Activated T-cell treated with anti-CD3 and anti-CD28 coated beads, Interleukin-2, amount 50 U/mL, for 4 hours (primary cell): Measurements from ENCODE around the gene CSN1S1. TPM values are rescaled to one million over a fixed set of nuclear protein-coding genes. Genes with fewer than 3 reads are reported as not detected.

Experiments
- ATAC-seq, 2 donors: fragments of 200-7000 bp; cut with Tn5 transposase; one replicate each; pipeline ENCODE4 v1.10.0; 2021
- DNase-seq: peaks from one replicate; pipeline ENCODE4 v3.0.0-alpha.2; 2020
- H3K27me3 Mint-ChIP-seq: one replicate; pipeline ENCODE4 v1.8.0; 2021; ENCODE audit warnings: low read depth, mixed read lengths
- H3K36me3 Mint-ChIP-seq: one replicate; pipeline ENCODE4 v1.8.0; 2022; ENCODE audit warnings: mixed read lengths; ENCODE audit not compliant: insufficient read depth
- H3K4me1 Mint-ChIP-seq: one replicate; pipeline ENCODE4 v1.8.0; 2021; ENCODE audit warnings: low read depth, mixed read lengths
- H3K4me3 Mint-ChIP-seq: one replicate; pipeline ENCODE4 v1.8.0; 2021; ENCODE audit warnings: mild to moderate bottlenecking, moderate library complexity, mixed read lengths
- H3K9me3 Mint-ChIP-seq: one replicate; pipeline ENCODE4 v1.8.0; 2021; ENCODE audit warnings: mixed read lengths
- total RNA-seq, 3 donors: library from RNA; stranded (reverse); gene quantifications; one replicate each; pipeline ENCODE4 v1.2.1, GENCODE V29; 2021

Gene CSN1S1
- total RNA-seq, 3 donors from 2014 or later: not detected

DNA sequence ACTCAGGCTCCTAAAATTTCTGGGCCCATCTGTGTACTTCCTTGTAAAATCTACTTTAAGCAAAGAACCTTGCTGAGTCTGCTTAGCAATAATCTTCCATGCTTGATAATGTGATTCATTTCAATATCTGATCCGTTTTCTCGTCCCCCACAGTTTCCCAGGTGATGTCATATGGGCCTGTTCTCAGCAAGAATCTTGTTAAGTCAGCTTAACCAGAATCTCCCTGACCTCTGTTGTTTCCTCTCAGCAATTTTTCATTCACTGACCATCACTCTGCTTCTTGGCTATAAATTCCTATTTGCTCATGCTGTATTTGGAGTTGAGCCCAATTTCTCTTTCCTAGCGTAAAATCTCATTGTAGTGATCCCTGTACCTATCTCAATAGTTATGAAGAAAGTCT is 20.7 kb downstream of the CSN1S1 start:
- ATAC-seq (no peak), DNase-seq (no peak)
- Mint-ChIP-seq H3K27me3 (no peaks in the 10 kb centered on the region), H3K36me3 (no peaks in the 10 kb centered on the region), H3K4me1 (no peaks in the 10 kb centered on the region), H3K4me3 (no peak overlapping the region), H3K9me3 (peaks cover 7% of the 10 kb centered on the region)

GRCh38 chr4:69957209-69957608 is 26.3 kb downstream of the CSN1S1 start:
- ATAC-seq (no peak), DNase-seq (no peak)
- no peaks in the 10 kb centered on the region for H3K9me3 Mint-ChIP-seq
- H3K27me3 Mint-ChIP-seq: no peaks in the 10 kb centered on the region
- no peaks in the 10 kb centered on the region for H3K4me1 Mint-ChIP-seq
- no peak overlapping the region for H3K4me3 Mint-ChIP-seq
- no peaks in the 10 kb centered on the region for H3K36me3 Mint-ChIP-seq

DNA sequence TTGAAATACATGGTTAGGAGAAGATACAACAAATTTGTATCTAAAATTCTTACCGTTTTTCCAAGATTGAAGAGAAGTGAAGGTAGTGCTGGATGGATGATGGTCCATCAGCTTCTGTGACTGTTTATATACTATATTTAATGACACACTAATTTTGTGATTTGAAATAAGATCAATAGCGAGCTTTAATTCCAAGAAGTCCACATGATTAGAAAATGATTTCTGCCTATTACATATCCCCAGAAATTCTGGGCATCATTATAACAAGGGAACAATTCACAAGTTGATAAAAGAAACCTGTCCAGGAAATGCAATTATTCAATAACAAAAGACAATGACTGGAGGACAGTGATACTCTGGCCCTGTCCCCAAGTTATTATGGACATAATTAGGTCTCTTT is 34.8 kb downstream of the CSN1S1 start, which contains the start of gene CSN2:
TSS of gene CSN2 (minus strand) at position 101 of the 400 bp plus-strand sequence. CDS start 4,733 bp downstream, outside the sequence.
- H3K4me1 Mint-ChIP-seq: no peaks in the 10 kb centered on the region
- no peak for ATAC-seq

GRCh38 chr4:69970071-69970470 is 39.2 kb downstream of the CSN1S1 start:
- H3K4me1 Mint-ChIP-seq: no peaks in the 10 kb centered on the region
- ATAC-seq: no peak

More for the DNA sequence above, 34.8 kb downstream of the CSN1S1 start, which contains the start of gene CSN2:
- H3K4me3 Mint-ChIP-seq: no peak within 1 kb of the TSS
- no peak for DNase-seq
- H3K36me3 Mint-ChIP-seq: no peaks in the 10 kb centered on the region
- no peaks in the 10 kb centered on the region for H3K27me3 Mint-ChIP-seq
- no peaks in the 10 kb centered on the region for H3K9me3 Mint-ChIP-seq

GRCh38 chr4:69974631-69975030 is 43.8 kb downstream of the CSN1S1 start:
- no peaks in the 10 kb centered on the region for H3K27me3 Mint-ChIP-seq
- DNase-seq (no peak), ATAC-seq (no peak)
- no peaks in the 10 kb centered on the region for H3K9me3 Mint-ChIP-seq
- H3K4me3 Mint-ChIP-seq: no peak overlapping the region
- no peaks in the 10 kb centered on the region for H3K4me1 Mint-ChIP-seq
- no peaks in the 10 kb centered on the region for H3K36me3 Mint-ChIP-seq

More at GRCh38 chr4:69970071-69970470, 39.2 kb downstream of the CSN1S1 start:
- no peaks in the 10 kb centered on the region for H3K36me3 Mint-ChIP-seq
- H3K9me3 Mint-ChIP-seq: no peaks in the 10 kb centered on the region
- no peak overlapping the region for H3K4me3 Mint-ChIP-seq
- H3K27me3 Mint-ChIP-seq: no peaks in the 10 kb centered on the region
- no peak for DNase-seq

DNA sequence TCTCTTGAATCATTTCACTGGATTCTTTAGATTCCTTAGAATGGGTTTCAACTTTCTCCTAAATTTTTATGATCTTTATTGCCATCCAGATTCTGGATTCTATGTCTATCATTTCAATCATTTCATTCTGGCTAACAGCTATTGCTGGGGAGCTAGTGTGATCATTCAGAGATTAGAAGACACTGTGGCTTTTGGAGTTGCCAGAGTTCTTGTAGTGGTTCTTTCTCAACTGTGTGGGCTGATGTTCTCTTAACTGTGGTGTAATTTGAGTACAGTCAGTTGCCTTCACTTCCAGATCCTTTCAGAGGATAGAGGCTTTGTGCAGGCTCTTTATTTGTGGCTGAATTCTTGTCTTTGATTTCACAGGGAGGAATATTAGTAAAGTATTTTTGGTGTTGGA is 46.7 kb downstream of the CSN1S1 start:
- ATAC-seq (no peak), DNase-seq (no peak)
- no peaks in the 10 kb centered on the region for H3K27me3 Mint-ChIP-seq
- H3K9me3 Mint-ChIP-seq: no peaks in the 10 kb centered on the region
- no peaks in the 10 kb centered on the region for H3K36me3 Mint-ChIP-seq
- no peaks in the 10 kb centered on the region for H3K4me1 Mint-ChIP-seq
- no peak overlapping the region for H3K4me3 Mint-ChIP-seq

- H3K27me3 Mint-ChIP-seq: no peaks in the 10 kb centered on the region
- no peaks in the 10 kb centered on the region for H3K4me1 Mint-ChIP-seq
- no peaks in the 10 kb centered on the region for H3K9me3 Mint-ChIP-seq
- ATAC-seq (no peak), DNase-seq (no peak)
- H3K36me3 Mint-ChIP-seq: no peaks in the 10 kb centered on the region
- no peak overlapping the region for H3K4me3 Mint-ChIP-seq
Measured at GRCh38 chr4:69984030-69984443, 53.2 kb downstream of the CSN1S1 start.

DNA sequence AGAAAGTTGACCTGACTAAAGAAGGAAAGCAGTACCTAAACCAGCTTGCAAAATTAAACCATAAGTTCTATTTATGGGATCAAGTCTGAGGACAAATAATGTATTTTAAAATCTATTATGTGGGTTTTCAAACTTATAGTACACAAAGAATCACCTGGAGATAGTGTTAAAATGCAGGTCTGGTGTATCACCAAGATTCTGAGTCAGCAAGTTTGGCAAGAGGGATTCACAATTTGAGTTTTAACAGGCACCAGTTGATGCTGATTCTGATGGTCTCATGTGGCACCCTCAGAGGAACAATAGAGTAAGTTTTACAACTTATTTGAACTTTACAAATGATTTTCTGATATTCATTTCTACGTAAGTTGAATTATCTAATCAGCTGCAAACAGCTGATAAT is 55.8 kb downstream of the CSN1S1 start:
- no peak for DNase-seq
- ATAC-seq: no peak
- H3K9me3 Mint-ChIP-seq: no peaks in the 10 kb centered on the region
- no peak overlapping the region for H3K4me3 Mint-ChIP-seq
- no peaks in the 10 kb centered on the region for H3K4me1 Mint-ChIP-seq
- H3K36me3 Mint-ChIP-seq: no peaks in the 10 kb centered on the region
- H3K27me3 Mint-ChIP-seq: no peaks in the 10 kb centered on the region

DNA sequence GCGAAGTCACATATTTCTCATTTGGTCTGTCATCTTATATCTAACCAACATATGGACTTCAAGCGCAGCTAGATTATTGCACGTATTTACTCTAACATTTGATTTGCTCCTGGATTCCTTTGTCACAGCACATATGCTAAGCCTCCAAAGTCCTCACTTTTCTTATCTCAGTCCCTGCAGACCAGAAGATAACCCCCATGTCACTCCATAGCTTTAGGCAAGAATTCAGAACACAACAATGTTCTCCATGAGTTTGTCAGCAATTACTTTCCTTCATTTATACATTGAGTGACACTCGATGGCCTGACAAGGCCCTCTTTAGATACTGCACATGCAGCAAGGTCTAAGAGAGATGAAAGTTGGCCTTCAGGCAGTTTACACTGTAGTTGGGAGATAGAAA is 60.1 kb downstream of the CSN1S1 start:
- DNase-seq (no peak), ATAC-seq (no peak)
- Mint-ChIP-seq H3K4me3 (no peak overlapping the region), H3K9me3 (no peaks in the 10 kb centered on the region), H3K4me1 (no peaks in the 10 kb centered on the region), H3K27me3 (no peaks in the 10 kb centered on the region), H3K36me3 (no peaks in the 10 kb centered on the region)

DNA sequence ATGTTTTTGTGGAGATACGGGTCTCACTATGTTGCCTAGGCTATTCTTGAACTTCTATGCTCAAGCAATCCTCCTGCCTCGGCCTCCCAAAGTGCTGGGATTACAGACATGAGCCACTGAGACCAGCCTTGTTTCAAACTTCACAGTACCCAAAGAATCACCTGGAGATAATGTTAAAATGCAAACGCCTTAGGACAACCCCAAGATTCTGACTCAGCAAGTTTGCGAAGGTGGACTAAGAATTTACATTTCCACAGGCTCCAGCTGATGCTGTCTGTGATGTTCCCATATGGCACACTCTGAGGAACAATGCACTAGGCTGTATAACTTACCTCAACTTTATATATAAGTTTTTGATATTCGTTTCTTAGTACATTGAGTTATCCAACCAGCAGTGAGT is 63.9 kb downstream of the CSN1S1 start:
- Mint-ChIP-seq H3K4me1 (no peaks in the 10 kb centered on the region), H3K9me3 (no peaks in the 10 kb centered on the region), H3K36me3 (no peaks in the 10 kb centered on the region), H3K4me3 (no peak overlapping the region), H3K27me3 (no peaks in the 10 kb centered on the region)
- DNase-seq: no peak
- ATAC-seq: no peak

- Mint-ChIP-seq H3K4me1 (no peaks in the 10 kb centered on the region), H3K4me3 (no peak within 1 kb of the TSS), H3K36me3 (no peaks in the 10 kb centered on the region), H3K9me3 (no peaks in the 10 kb centered on the region), H3K27me3 (no peaks in the 10 kb centered on the region)
- ATAC-seq (no peak), DNase-seq (no peak)
Measured at GRCh38 chr4:69995526-69996016, 64.7 kb downstream of the CSN1S1 start, which contains the start of gene STATH. Gene STATH, plus strand, starts transcription at chr4:69995966. Its CDS starts 2,472 bp downstream, at chr4:69998438.

Other genes with a start within 250 kb of the CSN1S1 start
- gene SULT1B1, start 170.4 kb upstream of the CSN1S1 start, total RNA-seq: under 1 TPM in 2 of 3 donors, not detected in 1; 0.05 to 0.18 TPM
- not detected for gene SULT1E1, start 70.9 kb upstream of the CSN1S1 start, total RNA-seq
- not detected for gene CSN2, start 34.7 kb downstream of the CSN1S1 start, total RNA-seq
- gene STATH, start 64.9 kb downstream of the CSN1S1 start, total RNA-seq: not detected
- not detected for gene HTN3, start 97.4 kb downstream of the CSN1S1 start, total RNA-seq
- gene HTN1, start 119.4 kb downstream of the CSN1S1 start, total RNA-seq: not detected
- not detected for gene PRR27, start 223.2 kb downstream of the CSN1S1 start, total RNA-seq